ENCODE data around the gene FOSL2. TPM values are rescaled to one million over a fixed set of nuclear protein-coding genes. Genes with fewer than 3 reads are reported as not detected.
A peak's percentile ranks its signal among the peaks of the same experiment; 100 is the strongest.

Gene FOSL2
- polyA plus RNA-seq, 1 donor (not counting 4 experiments of a cell fraction or from before 2014, with no cell fraction given) = 24.1 TPM

DNA sequence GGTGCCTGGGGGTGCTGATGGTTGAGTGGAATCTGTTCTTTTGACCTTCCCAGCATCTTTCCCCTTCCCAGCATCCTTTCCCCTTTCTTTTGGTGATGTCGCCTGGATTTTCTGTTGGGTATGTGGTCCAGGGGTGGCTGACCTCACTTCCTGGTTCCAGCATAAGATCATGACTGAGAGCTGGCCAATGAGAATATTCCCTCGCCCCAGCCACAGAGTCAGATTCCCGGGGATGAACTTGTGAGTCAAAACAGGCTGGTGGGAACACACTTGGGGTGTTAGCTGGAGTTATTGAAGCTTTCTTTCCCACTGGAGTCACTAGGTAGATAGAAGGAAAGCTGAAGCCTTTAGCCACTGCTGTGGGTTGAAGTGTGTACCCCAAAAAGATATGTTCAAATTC is 28.0 kb upstream of the FOSL2 start:
- TF ChIP-seq, protein P1, sequence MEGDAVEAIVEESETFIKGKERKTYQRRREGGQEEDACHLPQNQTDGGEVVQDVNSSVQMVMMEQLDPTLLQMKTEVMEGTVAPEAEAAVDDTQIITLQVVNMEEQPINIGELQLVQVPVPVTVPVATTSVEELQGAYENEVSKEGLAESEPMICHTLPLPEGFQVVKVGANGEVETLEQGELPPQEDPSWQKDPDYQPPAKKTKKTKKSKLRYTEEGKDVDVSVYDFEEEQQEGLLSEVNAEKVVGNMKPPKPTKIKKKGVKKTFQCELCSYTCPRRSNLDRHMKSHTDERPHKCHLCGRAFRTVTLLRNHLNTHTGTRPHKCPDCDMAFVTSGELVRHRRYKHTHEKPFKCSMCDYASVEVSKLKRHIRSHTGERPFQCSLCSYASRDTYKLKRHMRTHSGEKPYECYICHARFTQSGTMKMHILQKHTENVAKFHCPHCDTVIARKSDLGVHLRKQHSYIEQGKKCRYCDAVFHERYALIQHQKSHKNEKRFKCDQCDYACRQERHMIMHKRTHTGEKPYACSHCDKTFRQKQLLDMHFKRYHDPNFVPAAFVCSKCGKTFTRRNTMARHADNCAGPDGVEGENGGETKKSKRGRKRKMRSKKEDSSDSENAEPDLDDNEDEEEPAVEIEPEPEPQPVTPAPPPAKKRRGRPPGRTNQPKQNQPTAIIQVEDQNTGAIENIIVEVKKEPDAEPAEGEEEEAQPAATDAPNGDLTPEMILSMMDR (optimal IDR thresholded peaks at IDR 0.05 in 1 of 3, IDR thresholded peaks at IDR 0.05 in 1 of 3, conservative IDR thresholded peaks at IDR 0.05 in 1 of 3; ENCODE audit: extremely low read depth in 1 of 3, insufficient read depth in 2 of 3, low read length in 3 of 3) = no peak
- TF ChIP-seq EZH2 (IDR thresholded peaks at IDR 0.05; ENCODE audit: low read length) = no peak
- no peak overlapping the region for H2AFZ ChIP-seq (ENCODE audit: control insufficient read depth, low read length)
- dilution Hi-C loops (cut with MboI; ENCODE audit: extremely low pct_ligation_motif_present, low sequenced_read_pairs) = no loop called here
- H3K4me1 ChIP-seq (ENCODE audit: control insufficient read depth, extremely low read depth, insufficient read depth, low read length) = no peaks in the 10 kb centered on the region
- H3K79me2 ChIP-seq (ENCODE audit: control insufficient read depth, insufficient read depth, low read length) = no peaks in the 10 kb centered on the region
- H3K4me2 ChIP-seq (ENCODE audit: control insufficient read depth, extremely low read depth, insufficient read depth, low read depth, low read length) = no peak overlapping the region
- H3K9ac ChIP-seq (ENCODE audit: control insufficient read depth, extremely low read depth, insufficient read depth, low read length) = no peak overlapping the region
- H3K4me3 ChIP-seq (ENCODE audit: control insufficient read depth in 2 of 3, extremely low read depth in 1 of 3, insufficient read depth in 2 of 3, low read depth in 1 of 3, low read length in 3 of 3) = no peak overlapping the region
- no peaks in the 10 kb centered on the region for H3K27me3 ChIP-seq (ENCODE audit: control insufficient read depth, extremely low read depth, insufficient read depth, low read length)
- no peaks in the 10 kb centered on the region for H3K9me3 ChIP-seq (ENCODE audit: control insufficient read depth, low read depth, low read length)
- no peaks in the 10 kb centered on the region for H3K36me3 ChIP-seq (ENCODE audit: control insufficient read depth in 2 of 2, extremely low read depth in 1 of 2, insufficient read depth in 2 of 2, low read length in 2 of 2)
- no peak for DNase-seq (ENCODE audit: low read depth, low spot score)
- H4K20me1 ChIP-seq (ENCODE audit: control insufficient read depth, extremely low read depth, insufficient read depth, low read length) = no peaks in the 10 kb centered on the region
- FAIRE-seq = no peak
- H3K9me1 ChIP-seq (ENCODE audit: control insufficient read depth, extremely low read depth, insufficient read depth, low read length) = no peaks in the 10 kb centered on the region
- no peak overlapping the region for H3K27ac ChIP-seq (ENCODE audit: control insufficient read depth, insufficient read depth, low read length)

DNA sequence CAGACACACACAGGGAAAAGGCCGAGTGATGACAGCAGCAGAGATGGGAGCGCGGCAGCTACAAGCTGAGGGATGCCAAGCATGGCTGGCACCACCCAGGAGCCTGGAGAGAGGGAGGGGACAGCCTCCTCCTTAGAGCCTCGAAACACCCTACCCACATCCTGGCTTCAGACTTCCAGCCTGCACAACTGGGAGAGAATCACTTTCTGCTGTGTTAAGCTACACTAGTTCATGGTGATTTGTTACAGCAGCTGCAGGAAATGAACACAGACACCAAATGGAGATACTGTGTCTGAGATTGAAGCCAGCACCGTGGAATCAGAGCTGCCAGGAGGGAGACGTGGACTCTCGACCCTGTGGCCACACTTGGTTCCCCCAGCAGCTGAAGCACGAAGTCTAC is 27.5 kb upstream of the FOSL2 start:
- H3K27ac ChIP-seq (ENCODE audit: control insufficient read depth, insufficient read depth, low read length) = no peak overlapping the region
- H3K4me1 ChIP-seq (ENCODE audit: control insufficient read depth, extremely low read depth, insufficient read depth, low read length) = no peaks in the 10 kb centered on the region
- dilution Hi-C loops (cut with MboI; ENCODE audit: extremely low pct_ligation_motif_present, low sequenced_read_pairs) = no loop called here

More for the DNA sequence above, 27.5 kb upstream of the FOSL2 start:
- H2AFZ ChIP-seq (ENCODE audit: control insufficient read depth, low read length) = peak overlapping the region; percentile 45
- no peak overlapping the region for H3K4me2 ChIP-seq (ENCODE audit: control insufficient read depth, extremely low read depth, insufficient read depth, low read depth, low read length)
- FAIRE-seq (no peak), DNase-seq (ENCODE audit: low read depth, low spot score) (no peak)
- H3K4me3 ChIP-seq (ENCODE audit: control insufficient read depth in 2 of 3, extremely low read depth in 1 of 3, insufficient read depth in 2 of 3, low read depth in 1 of 3, low read length in 3 of 3) = no peak overlapping the region
- H3K9me3 ChIP-seq (ENCODE audit: control insufficient read depth, low read depth, low read length) = no peaks in the 10 kb centered on the region
- H3K9me1 ChIP-seq (ENCODE audit: control insufficient read depth, extremely low read depth, insufficient read depth, low read length) = no peaks in the 10 kb centered on the region
- TF ChIP-seq, protein P1 (optimal IDR thresholded peaks at IDR 0.05 in 1 of 3, IDR thresholded peaks at IDR 0.05 in 1 of 3, conservative IDR thresholded peaks at IDR 0.05 in 1 of 3; ENCODE audit: extremely low read depth in 1 of 3, insufficient read depth in 2 of 3, low read length in 3 of 3) = no peak
- TF ChIP-seq EZH2 (IDR thresholded peaks at IDR 0.05; ENCODE audit: low read length) = no peak
- H3K27me3 ChIP-seq (ENCODE audit: control insufficient read depth, extremely low read depth, insufficient read depth, low read length) = no peaks in the 10 kb centered on the region
- H4K20me1 ChIP-seq (ENCODE audit: control insufficient read depth, extremely low read depth, insufficient read depth, low read length) = no peaks in the 10 kb centered on the region
- no peak overlapping the region for H3K9ac ChIP-seq (ENCODE audit: control insufficient read depth, extremely low read depth, insufficient read depth, low read length)
- no peaks in the 10 kb centered on the region for H3K36me3 ChIP-seq (ENCODE audit: control insufficient read depth in 2 of 2, extremely low read depth in 1 of 2, insufficient read depth in 2 of 2, low read length in 2 of 2)
- no peaks in the 10 kb centered on the region for H3K79me2 ChIP-seq (ENCODE audit: control insufficient read depth, insufficient read depth, low read length)
